Stimulated activated memory B cell treated with anti-CD40 and anti-IgM and Interleukin-4, amounts not matched to agents 10 μg/mL and 1 μg/mL and 100 μg/mL, for 72 hours (primary cell): ENCODE measurements around the gene MGAT3.
"Not testable (repeated sequence)": the region's sequence is repeated elsewhere in the genome, so short reads cannot be mapped to it uniquely, and the experiment has no call there.

Experiments used
- ATAC-seq: fragments of 150-1000 bp; cut with Tn5 transposase; 2 replicates; pipeline ENCODE4 v1.10.0; 2021
- H3K27ac Mint-ChIP-seq: one replicate; pipeline ENCODE4 v1.8.0; 2022; ENCODE audit warnings: mild to moderate bottlenecking, mixed read lengths
- H3K27me3 Mint-ChIP-seq: one replicate; pipeline ENCODE4 v1.8.0; 2022; ENCODE audit warnings: mixed read lengths
- H3K36me3 Mint-ChIP-seq: one replicate; pipeline ENCODE4 v1.8.0; 2022; ENCODE audit warnings: mixed read lengths
- H3K4me1 Mint-ChIP-seq: one replicate; pipeline ENCODE4 v1.8.0; 2022; ENCODE audit warnings: mixed read lengths
- H3K4me3 Mint-ChIP-seq: one replicate; pipeline ENCODE4 v1.8.0; 2022; ENCODE audit warnings: mild to moderate bottlenecking, moderate library complexity, mixed read lengths
- H3K9me3 Mint-ChIP-seq: one replicate; pipeline ENCODE4 v1.8.0; 2022; ENCODE audit warnings: mixed read lengths

MGAT3 gene

GRCh38 chr22:39498368-39498767, 41.6 kb downstream of the MGAT3 start:
- H3K36me3 Mint-ChIP-seq, result no peaks in the 10 kb centered on the region
- H3K27me3 Mint-ChIP-seq, result no peaks in the 10 kb centered on the region
- H3K27ac Mint-ChIP-seq, result peak overlapping the region; percentile 34
- peaks cover 45% of the 10 kb centered on the region for H3K4me1 Mint-ChIP-seq
- no peak overlapping the region for H3K4me3 Mint-ChIP-seq
- no peak for ATAC-seq
- H3K9me3 Mint-ChIP-seq, result no peaks in the 10 kb centered on the region

GRCh38 chr22:39498802-39499201, 42.0 kb downstream of the MGAT3 start:
- no peak for ATAC-seq
- no peaks in the 10 kb centered on the region for H3K36me3 Mint-ChIP-seq
- peaks cover 45% of the 10 kb centered on the region for H3K4me1 Mint-ChIP-seq
- no peaks in the 10 kb centered on the region for H3K9me3 Mint-ChIP-seq
- no peak overlapping the region for H3K4me3 Mint-ChIP-seq
- no peaks in the 10 kb centered on the region for H3K27me3 Mint-ChIP-seq
- peak overlapping the region; percentile 34 for H3K27ac Mint-ChIP-seq

GRCh38 chr22:39500101-39500500, 43.3 kb downstream of the MGAT3 start:
- peaks cover 9% of the 10 kb centered on the region for H3K36me3 Mint-ChIP-seq
- ATAC-seq, result no peak
- H3K4me1 Mint-ChIP-seq, result peaks cover 48% of the 10 kb centered on the region
- H3K4me3 Mint-ChIP-seq, result no peak overlapping the region
- H3K27me3 Mint-ChIP-seq, result no peaks in the 10 kb centered on the region
- no peaks in the 10 kb centered on the region for H3K9me3 Mint-ChIP-seq
- H3K27ac Mint-ChIP-seq, result no peak overlapping the region

- no peaks in the 10 kb centered on the region for H3K9me3 Mint-ChIP-seq
- peaks cover 24% of the 10 kb centered on the region for H3K36me3 Mint-ChIP-seq
- H3K27me3 Mint-ChIP-seq, result no peaks in the 10 kb centered on the region
- H3K27ac Mint-ChIP-seq, result peak overlapping the region; percentile 78
- H3K4me1 Mint-ChIP-seq, result peaks cover 45% of the 10 kb centered on the region
- peak overlapping the region; percentile 84 for H3K4me3 Mint-ChIP-seq
- ATAC-seq, result peak; percentile 62
Measured at GRCh38 chr22:39501644-39502108, 44.9 kb downstream of the MGAT3 start.

GRCh38 chr22:39502109-39502788, 45.4 kb downstream of the MGAT3 start, which contains the start of gene MIEF1:
MIEF1 (plus strand) TSS chr22:39502290; CDS start chr22:39511295, 9,005 bp downstream.
- no peaks in the 10 kb centered on the region for H3K9me3 Mint-ChIP-seq

GRCh38 chr22:39502789-39503409, 46.1 kb downstream of the MGAT3 start:
- no peak for ATAC-seq
- Mint-ChIP-seq H3K4me3 (peak overlapping the region; percentile 84), H3K36me3 (peaks cover 28% of the 10 kb centered on the region)

More at GRCh38 chr22:39502109-39502788, 45.4 kb downstream of the MGAT3 start, which contains the start of gene MIEF1:
- Mint-ChIP-seq H3K36me3 (peaks cover 28% of the 10 kb centered on the region), H3K27ac (peak within 1 kb of the TSS; percentile 78), H3K4me1 (peaks cover 44% of the 10 kb centered on the region), H3K27me3 (no peaks in the 10 kb centered on the region), H3K4me3 (peak within 1 kb of the TSS; percentile 84)
- peak; percentile 98 for ATAC-seq

GRCh38 chr22:39503630-39504029, 46.8 kb downstream of the MGAT3 start:
- Mint-ChIP-seq H3K27me3 (no peaks in the 10 kb centered on the region), H3K27ac (peak overlapping the region; percentile 78), H3K36me3 (peaks cover 35% of the 10 kb centered on the region), H3K4me3 (peak overlapping the region; percentile 84), H3K9me3 (no peaks in the 10 kb centered on the region), H3K4me1 (peaks cover 52% of the 10 kb centered on the region)
- ATAC-seq, result no peak

More at GRCh38 chr22:39502789-39503409, 46.1 kb downstream of the MGAT3 start:
- Mint-ChIP-seq H3K9me3 (no peaks in the 10 kb centered on the region), H3K27me3 (no peaks in the 10 kb centered on the region), H3K27ac (peak overlapping the region; percentile 78), H3K4me1 (peaks cover 45% of the 10 kb centered on the region)

GRCh38 chr22:39504071-39504470, 47.3 kb downstream of the MGAT3 start:
- no peaks in the 10 kb centered on the region for H3K27me3 Mint-ChIP-seq
- peaks cover 40% of the 10 kb centered on the region for H3K36me3 Mint-ChIP-seq
- no peaks in the 10 kb centered on the region for H3K9me3 Mint-ChIP-seq
- no peak overlapping the region for H3K27ac Mint-ChIP-seq
- no peak for ATAC-seq
- peak overlapping the region; percentile 15 for H3K4me3 Mint-ChIP-seq
- peaks cover 56% of the 10 kb centered on the region for H3K4me1 Mint-ChIP-seq

GRCh38 chr22:39507021-39507420, 50.2 kb downstream of the MGAT3 start:
- not testable (repeated sequence) for H3K27ac Mint-ChIP-seq, H3K9me3 Mint-ChIP-seq, H3K4me3 Mint-ChIP-seq, ATAC-seq, H3K27me3 Mint-ChIP-seq
- peaks cover 60% of the 10 kb centered on the region for H3K36me3 Mint-ChIP-seq
- peaks cover 61% of the 10 kb centered on the region for H3K4me1 Mint-ChIP-seq

GRCh38 chr22:39508393-39508792, 51.6 kb downstream of the MGAT3 start:
- H3K27me3 Mint-ChIP-seq, result no peaks in the 10 kb centered on the region
- H3K36me3 Mint-ChIP-seq, result peaks cover 73% of the 10 kb centered on the region
- ATAC-seq, result no peak
- no peak overlapping the region for H3K4me3 Mint-ChIP-seq
- H3K9me3 Mint-ChIP-seq, result no peaks in the 10 kb centered on the region
- H3K4me1 Mint-ChIP-seq, result peaks cover 55% of the 10 kb centered on the region
- H3K27ac Mint-ChIP-seq, result peak overlapping the region; percentile 48

- Mint-ChIP-seq H3K36me3 (peaks cover 79% of the 10 kb centered on the region), H3K4me1 (peaks cover 51% of the 10 kb centered on the region), H3K4me3 (no peak overlapping the region), H3K27me3 (no peaks in the 10 kb centered on the region), H3K27ac (no peak overlapping the region), H3K9me3 (no peaks in the 10 kb centered on the region)
- ATAC-seq, result no peak
Measured at GRCh38 chr22:39510529-39511149, 53.8 kb downstream of the MGAT3 start.

- Mint-ChIP-seq H3K4me1 (peaks cover 52% of the 10 kb centered on the region), H3K4me3 (no peak overlapping the region), H3K27me3 (no peaks in the 10 kb centered on the region), H3K36me3 (peaks cover 79% of the 10 kb centered on the region), H3K27ac (no peak overlapping the region), H3K9me3 (no peaks in the 10 kb centered on the region)
- ATAC-seq, result no peak
Measured at GRCh38 chr22:39511226-39511625, 54.4 kb downstream of the MGAT3 start.

- Mint-ChIP-seq H3K27me3 (no peaks in the 10 kb centered on the region), H3K9me3 (no peaks in the 10 kb centered on the region), H3K36me3 (peaks cover 73% of the 10 kb centered on the region)
Measured at GRCh38 chr22:39512026-39512425, 55.2 kb downstream of the MGAT3 start.

GRCh38 chr22:39513791-39514190, 57.0 kb downstream of the MGAT3 start:
- Mint-ChIP-seq H3K27me3 (no peaks in the 10 kb centered on the region), H3K9me3 (no peaks in the 10 kb centered on the region), H3K36me3 (peaks cover 64% of the 10 kb centered on the region), H3K4me1 (peaks cover 43% of the 10 kb centered on the region), H3K4me3 (no peak overlapping the region), H3K27ac (no peak overlapping the region)
- no peak for ATAC-seq

More at GRCh38 chr22:39512026-39512425, 55.2 kb downstream of the MGAT3 start:
- no peak for ATAC-seq
- Mint-ChIP-seq H3K27ac (no peak overlapping the region), H3K4me3 (no peak overlapping the region), H3K4me1 (peaks cover 49% of the 10 kb centered on the region)

- no peak overlapping the region for H3K4me3 Mint-ChIP-seq
- H3K27ac Mint-ChIP-seq, result no peak overlapping the region
- no peaks in the 10 kb centered on the region for H3K9me3 Mint-ChIP-seq
- no peaks in the 10 kb centered on the region for H3K27me3 Mint-ChIP-seq
- no peak for ATAC-seq
- peaks cover 43% of the 10 kb centered on the region for H3K4me1 Mint-ChIP-seq
- H3K36me3 Mint-ChIP-seq, result peaks cover 57% of the 10 kb centered on the region
Measured at GRCh38 chr22:39514373-39514973, 57.7 kb downstream of the MGAT3 start.
